ENCODE results near the gene SPAG7.

SPAG7 gene

GRCh38 chr17:4967539-4968485 is at the start of gene SPAG7:
Gene SPAG7 (minus strand): TSS chr17:4967817. CDS start chr17:4967804, 13 bp downstream.
- peak; percentile 47 for FAIRE-seq

GRCh38 chr17:5014357-5014756 is 46.7 kb upstream of the SPAG7 start:
- FAIRE-seq: no peak

GRCh38 chr17:5011928-5012327 is 44.3 kb upstream of the SPAG7 start:
- FAIRE-seq: no peak

- no peak for FAIRE-seq
These were observed 35.7 kb upstream of the SPAG7 start for GRCh38 chr17:5003214-5003867.

GRCh38 chr17:5002121-5002788 is 34.6 kb upstream of the SPAG7 start:
- FAIRE-seq: no peak

- no peak for FAIRE-seq
These were observed 32.6 kb upstream of the SPAG7 start for GRCh38 chr17:5000237-5000639.

GRCh38 chr17:4999430-5000093 is 31.9 kb upstream of the SPAG7 start:
- no peak for FAIRE-seq

GRCh38 chr17:4998732-4999429 is 31.3 kb upstream of the SPAG7 start:
- FAIRE-seq: no peak

- no peak for FAIRE-seq
These were observed 30.6 kb upstream of the SPAG7 start for GRCh38 chr17:4998027-4998731.

GRCh38 chr17:4997302-4998026 is 29.8 kb upstream of the SPAG7 start, which contains the start of the genes INCA1 and KIF1C:
Gene INCA1 (minus strand): TSS chr17:4997522. CDS start chr17:4994437, 3,085 bp downstream.
Gene KIF1C (plus strand): TSS chr17:4997950. CDS start chr17:5000247, 2,297 bp downstream.
- FAIRE-seq: no peak

- FAIRE-seq: no peak
These were observed 26.5 kb upstream of the SPAG7 start for GRCh38 chr17:4994081-4994595.

GRCh38 chr17:4987767-4988567 is 20.4 kb upstream of the SPAG7 start:
- no peak for FAIRE-seq

- FAIRE-seq: no peak
These were observed 19.5 kb upstream of the SPAG7 start, which contains the start of gene CAMTA2 for GRCh38 chr17:4986951-4987766. Gene CAMTA2 (minus strand): TSS chr17:4987675. CDS start chr17:4986222, 1,453 bp downstream.

GRCh38 chr17:4986403-4986802 is 18.8 kb upstream of the SPAG7 start:
- FAIRE-seq: no peak

GRCh38 chr17:4982305-4982704 is 14.7 kb upstream of the SPAG7 start:
- no peak for FAIRE-seq

GRCh38 chr17:4980644-4981216 is 13.1 kb upstream of the SPAG7 start:
- no peak for FAIRE-seq

GRCh38 chr17:4978726-4979125 is 11.1 kb upstream of the SPAG7 start:
- FAIRE-seq: no peak

- no peak for FAIRE-seq
These were observed 6.6 kb upstream of the SPAG7 start for GRCh38 chr17:4974115-4974670.
